HEK293 (cell line): ENCODE data around the gene TSPAN9.

Experiments
- CTCF ChIA-PET: fragments of 350-600 bp; formaldehyde crosslinking; extraction: SDS; loops from one replicate; lab custom pipeline; 2021; ENCODE audit warnings: antibody characterized with exemption; lab: Yijun Ruan, JAX
- POLR2A ChIA-PET: fragments of 300-600 bp; formaldehyde crosslinking; extraction: SDS; loops from one replicate; lab custom pipeline; 2020; ENCODE audit warnings: antibody characterized with exemption, inconsistent platforms; lab: Yijun Ruan, JAX
- H3K27ac ChIP-seq: fragments of 200-500 bp; sonication (Bioruptor generic); 2 replicates; pipeline ENCODE4 v1.5.1; 2014; ENCODE audit warnings: low read depth, low read length, control low read depth, inconsistent platforms; ENCODE audit errors: extremely low read depth
- H3K36me3 ChIP-seq, 2 experiments: fragments of 200-500 bp in 1 of 2; sonication (Bioruptor generic) in 1 of 2; 1 replicate in 1 of 2; 2 replicates in 1 of 2; pipeline ENCODE4 v1.5.1; 2014 to 2017; ENCODE audit warnings: inconsistent platforms in 2 of 2, low read length in 2 of 2; ENCODE audit not compliant: control insufficient read depth in 2 of 2, insufficient read depth in 1 of 2
- H3K4me1 ChIP-seq: fragments of 200-500 bp; sonication (Bioruptor generic); 2 replicates; pipeline ENCODE4 v1.5.1; 2014; ENCODE audit warnings: mild to moderate bottlenecking, low read length, inconsistent platforms; ENCODE audit not compliant: control insufficient read depth, insufficient read depth
- H3K4me3 ChIP-seq: 2 replicates; pipeline ENCODE4 v1.5.1; 2011; ENCODE audit warnings: low read depth, mild to moderate bottlenecking, control low read depth, low read length, moderate library complexity
- H3K9me3 ChIP-seq: fragments of 200-500 bp; sonication (Bioruptor generic); 2 replicates; pipeline ENCODE4 v1.5.1; 2014; ENCODE audit warnings: low read depth, low read length, inconsistent platforms; ENCODE audit not compliant: control insufficient read depth, insufficient read depth
- EGR2 ChIP-seq: fragments of 450-650 bp; formaldehyde crosslinking; IDR thresholded peaks from 2 replicates; pipeline ENCODE4 v1.5.1; 2016; ENCODE audit warnings: low read depth, missing biosample characterization, missing genetic modification characterization
- GLIS1 ChIP-seq: fragments of 450-650 bp; formaldehyde crosslinking; IDR thresholded peaks from 2 replicates; pipeline ENCODE4 v1.5.1; 2016; ENCODE audit warnings: missing biosample characterization, missing genetic modification characterization
- HOXC10 ChIP-seq: sonication (generic); formaldehyde crosslinking; IDR thresholded peaks from 2 replicates; pipeline ENCODE4 v1.8.1; 2023; ENCODE audit warnings: mild to moderate bottlenecking, missing genetic modification reagents
- ZBTB21 ChIP-seq: fragments of 450-650 bp; formaldehyde crosslinking; IDR thresholded peaks from 2 replicates; pipeline ENCODE4 v1.5.1; 2017; ENCODE audit warnings: missing biosample characterization, missing genetic modification characterization
- ZNF10 ChIP-seq: fragments of 450-650 bp; formaldehyde crosslinking; IDR thresholded peaks from 2 replicates; pipeline ENCODE4 v1.5.1; 2017; ENCODE audit warnings: missing biosample characterization, missing genetic modification characterization
- ZNF148 ChIP-seq: fragments of 450-650 bp; formaldehyde crosslinking; IDR thresholded peaks from 2 replicates; pipeline ENCODE4 v1.5.0; 2017; ENCODE audit warnings: missing biosample characterization, missing genetic modification characterization, borderline replicate concordance
- ZNF239 ChIP-seq: fragments of 450-650 bp; formaldehyde crosslinking; IDR thresholded peaks from 2 replicates; pipeline ENCODE4 v1.5.1; 2016; ENCODE audit warnings: missing biosample characterization, missing genetic modification characterization
- ZNF266 ChIP-seq: fragments of 450-650 bp; formaldehyde crosslinking; IDR thresholded peaks from 2 replicates; pipeline ENCODE4 v1.5.1; 2016; ENCODE audit warnings: missing biosample characterization, missing genetic modification characterization, low read depth
- ZNF280C ChIP-seq: fragments of 450-650 bp; formaldehyde crosslinking; IDR thresholded peaks from 2 replicates; pipeline ENCODE4 v1.5.1; 2016; ENCODE audit warnings: missing biosample characterization, missing genetic modification characterization
- ZNF341 ChIP-seq: fragments of 450-650 bp; formaldehyde crosslinking; IDR thresholded peaks from 2 replicates; pipeline ENCODE4; 2016; ENCODE audit warnings: low read depth, missing biosample characterization, missing genetic modification characterization
- ZNF398 ChIP-seq: fragments of 450-650 bp; formaldehyde crosslinking; IDR thresholded peaks from 2 replicates; pipeline ENCODE4 v1.5.1; 2017; ENCODE audit warnings: missing biosample characterization, missing genetic modification characterization
- ZNF501 ChIP-seq: fragments of 450-650 bp; formaldehyde crosslinking; IDR thresholded peaks from 2 replicates; pipeline ENCODE4 v1.5.1; 2016; ENCODE audit warnings: missing biosample characterization, missing genetic modification characterization
- ZNF544 ChIP-seq: fragments of 450-650 bp; formaldehyde crosslinking; IDR thresholded peaks from 2 replicates; pipeline ENCODE4 v1.5.0; 2017; ENCODE audit warnings: missing biosample characterization, missing genetic modification characterization
- ZNF558 ChIP-seq: fragments of 450-650 bp; formaldehyde crosslinking; IDR thresholded peaks from 2 replicates; pipeline ENCODE4 v1.5.1; 2016; ENCODE audit warnings: missing biosample characterization, missing genetic modification characterization
- ZNF623 ChIP-seq: fragments of 450-650 bp; formaldehyde crosslinking; IDR thresholded peaks from 2 replicates; pipeline ENCODE4 v1.5.1; 2016; ENCODE audit warnings: missing biosample characterization, missing genetic modification characterization
- ZNF639 ChIP-seq: fragments of 450-650 bp; formaldehyde crosslinking; IDR thresholded peaks from 2 replicates; pipeline ENCODE4 v1.5.1; 2016; ENCODE audit warnings: missing biosample characterization, missing genetic modification characterization
- ZNF670 ChIP-seq: fragments of 450-650 bp; formaldehyde crosslinking; IDR thresholded peaks from 2 replicates; pipeline ENCODE4 v1.5.1; 2016; ENCODE audit warnings: missing biosample characterization, missing genetic modification characterization, low read depth
- ZNF692 ChIP-seq: fragments of 450-650 bp; formaldehyde crosslinking; IDR thresholded peaks from 2 replicates; pipeline ENCODE4 v1.5.1; 2016; ENCODE audit warnings: missing biosample characterization, missing genetic modification characterization
- ZNF701 ChIP-seq: fragments of 450-650 bp; formaldehyde crosslinking; IDR thresholded peaks from 2 replicates; pipeline ENCODE4 v1.5.1; 2016; ENCODE audit warnings: missing biosample characterization, missing genetic modification characterization
- ZNF792 ChIP-seq: fragments of 450-650 bp; formaldehyde crosslinking; IDR thresholded peaks from 2 replicates; pipeline ENCODE4 v1.5.1; 2016; ENCODE audit warnings: missing biosample characterization, missing genetic modification characterization

The TSPAN9 gene

GRCh38 chr12:3203713-3204112, 126.5 kb downstream of the TSPAN9 start:
- no peak overlapping the region for H3K4me3 ChIP-seq
- CTCF ChIA-PET: interaction anchor here (0.5 to 2.9 kb wide), 35 partner anchors 11 to 1420 kb away, joined by 3 to 36 read pairs (median 5); partner anchors contain the start of gene TULP3
- H3K27ac ChIP-seq: no peak overlapping the region
- H3K36me3 ChIP-seq: no peaks in the 10 kb centered on the region
- TF ChIP-seq ZNF280C (tag by site-specific recombination) (no peak), GLIS1 (tag by site-specific recombination) (peak; percentile 80)
- TF ChIP-seq, all 188 proteins: peak for 1
- POLR2A ChIA-PET: no interaction called here
- Histone ChIP-seq H3K9me3 (no peaks in the 10 kb centered on the region), H3K4me1 (no peaks in the 10 kb centered on the region; the same call in 1 of the 2 replicates)

- no peaks in the 10 kb centered on the region for H3K36me3 ChIP-seq
- no peaks in the 10 kb centered on the region for H3K9me3 ChIP-seq
- H3K27ac ChIP-seq: no peak overlapping the region
- no peak overlapping the region for H3K4me3 ChIP-seq
- ChIA-PET POLR2A (no interaction called here), CTCF (interaction anchor here (1.9 to 2.9 kb wide), 3 partner anchors 32 to 69 kb away, joined by 8 to 30 read pairs (median 18); no protein-coding TSS in a partner anchor)
- no peaks in the 10 kb centered on the region; the same call in 1 of the 2 replicates for H3K4me1 ChIP-seq
- no peak for TF ChIP-seq EGR2 (tag by site-specific recombination)
- no peak for TF ChIP-seq ZNF792
- TF ChIP-seq ZNF544 (tag by site-specific recombination): no peak
- TF ChIP-seq ZNF280C (tag by site-specific recombination): no peak
- no peak for TF ChIP-seq ZNF266 (tag by site-specific recombination)
- TF ChIP-seq ZNF398 (tag by site-specific recombination): no peak
- TF ChIP-seq ZNF148 (tag by site-specific recombination): no peak
- no peak for TF ChIP-seq ZNF670 (tag by site-specific recombination)
- no peak for TF ChIP-seq ZNF239 (tag by site-specific recombination)
- TF ChIP-seq ZBTB21: no peak
- no peak for TF ChIP-seq ZNF341 (tag by site-specific recombination)
- no peak for TF ChIP-seq ZNF10
- TF ChIP-seq HOXC10: no peak
- TF ChIP-seq ZNF558: no peak
- no peak for TF ChIP-seq ZNF623 (tag by site-specific recombination)
- TF ChIP-seq ZNF501: no peak
- no peak for TF ChIP-seq ZNF692 (tag by site-specific recombination)
- no peak for TF ChIP-seq ZNF701 (tag by site-specific recombination)
- no peak for TF ChIP-seq ZNF639 (tag by site-specific recombination)
These were observed 127.0 kb downstream of the TSPAN9 start for GRCh38 chr12:3204143-3204542.
